ENCODE measurements around the gene LAMTOR2.

LAMTOR2 gene

DNA sequence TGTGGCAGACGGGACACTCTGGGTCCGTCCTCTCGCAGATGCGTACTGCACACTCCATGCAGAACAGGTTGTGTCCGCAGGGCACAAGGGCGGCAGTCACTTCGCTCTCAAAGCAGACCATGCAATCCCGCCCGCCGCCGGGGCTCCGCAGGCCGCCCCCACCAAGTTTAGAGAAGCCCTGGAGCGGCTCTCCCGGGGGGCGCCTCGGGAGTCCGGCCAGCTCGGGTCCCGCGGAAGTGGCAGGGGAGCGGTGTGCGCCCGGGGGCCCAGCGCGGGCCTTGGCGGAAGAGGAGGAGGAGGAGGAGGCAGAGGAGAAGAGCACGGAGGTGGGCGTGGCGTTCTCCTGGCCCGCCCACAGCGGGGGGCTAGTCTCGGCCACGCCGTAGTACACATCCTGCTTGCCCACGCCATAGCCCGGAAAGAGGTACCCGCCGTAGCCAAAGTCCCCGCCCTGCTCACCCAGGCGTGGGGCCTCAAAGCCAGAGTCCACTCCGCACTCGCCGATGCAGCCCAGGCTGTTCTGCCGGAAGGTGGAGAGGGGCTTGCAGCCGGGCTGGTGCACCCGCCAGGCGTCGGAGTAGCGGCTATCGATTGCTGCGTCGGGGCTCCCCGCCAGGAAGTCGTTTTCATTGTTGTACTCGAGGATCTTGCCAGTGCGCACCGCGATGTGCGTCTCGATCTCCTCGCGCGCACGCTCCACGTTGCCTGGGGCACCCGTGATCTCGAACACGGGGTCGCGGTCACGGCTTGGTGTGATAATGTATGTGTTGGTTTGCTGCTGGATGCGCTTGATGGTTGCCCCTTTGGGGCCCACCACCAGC is 22.2 kb downstream of the LAMTOR2 start:
- DNase-seq (ENCODE audit: low read depth), result no peak

GRCh38 chr1:156077430-156077760 is 22.8 kb downstream of the LAMTOR2 start:
- DNase-seq (ENCODE audit: low read depth), result no peak

GRCh38 chr1:156078728-156079127 is 24.1 kb downstream of the LAMTOR2 start:
- DNase-seq (ENCODE audit: low read depth), result no peak

DNA sequence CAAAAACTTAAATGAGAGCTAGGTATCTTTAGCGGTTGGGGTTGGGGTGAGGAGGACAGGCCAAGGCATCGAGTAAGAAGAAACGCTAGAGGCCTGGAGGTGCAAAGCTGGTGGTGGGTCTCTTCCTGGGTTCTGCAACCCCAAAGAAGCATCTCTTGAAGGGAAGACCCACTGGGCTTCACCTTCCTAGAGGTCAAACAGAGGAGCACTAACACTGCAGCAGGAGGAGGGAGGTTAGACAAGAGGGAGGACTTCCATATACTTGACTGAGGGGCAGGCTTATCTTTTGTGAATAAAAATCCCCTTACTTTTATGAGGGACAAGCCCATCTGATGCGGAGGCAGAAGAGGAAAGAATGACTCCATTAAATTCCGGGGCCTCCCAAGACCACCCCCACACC is 25.2 kb downstream of the LAMTOR2 start:
- DNase-seq (ENCODE audit: low read depth), result no peak

DNA sequence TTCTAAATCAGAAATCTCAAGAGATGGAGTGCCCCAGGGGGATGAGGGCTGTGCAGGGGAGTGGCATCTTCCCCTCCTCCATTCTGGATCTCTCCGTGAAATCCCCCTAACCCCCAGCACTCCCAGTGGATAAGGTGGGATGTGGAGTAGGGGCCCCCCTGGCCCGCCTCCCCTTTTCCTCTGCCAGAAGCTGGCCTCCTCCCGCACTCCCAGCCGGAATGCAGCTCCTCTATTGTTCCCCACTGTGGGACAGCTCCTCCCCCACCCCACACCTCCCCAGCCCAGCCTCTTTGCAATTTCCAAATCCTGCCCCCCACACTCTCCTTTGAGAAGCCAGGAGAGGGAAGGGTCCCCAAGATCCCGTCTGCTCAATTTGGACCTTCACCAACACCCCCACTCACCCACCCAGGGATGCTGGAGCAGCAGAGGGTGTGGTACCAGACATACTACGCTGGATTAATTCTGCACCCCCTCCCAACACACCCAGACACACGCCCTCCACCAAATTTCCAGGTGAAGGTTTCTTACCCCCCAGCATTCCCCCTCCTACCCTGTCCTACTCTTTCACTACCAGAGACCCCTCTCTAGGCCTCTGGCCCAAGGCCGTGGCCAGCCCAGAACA is 25.8 kb downstream of the LAMTOR2 start:
- DNase-seq (ENCODE audit: low read depth), result no peak

- DNase-seq (ENCODE audit: low read depth), result no peak
These were observed 26.2 kb downstream of the LAMTOR2 start for GRCh38 chr1:156080863-156081179.

GRCh38 chr1:156081180-156081916 is 26.8 kb downstream of the LAMTOR2 start:
- DNase-seq (ENCODE audit: low read depth), result no peak

DNA sequence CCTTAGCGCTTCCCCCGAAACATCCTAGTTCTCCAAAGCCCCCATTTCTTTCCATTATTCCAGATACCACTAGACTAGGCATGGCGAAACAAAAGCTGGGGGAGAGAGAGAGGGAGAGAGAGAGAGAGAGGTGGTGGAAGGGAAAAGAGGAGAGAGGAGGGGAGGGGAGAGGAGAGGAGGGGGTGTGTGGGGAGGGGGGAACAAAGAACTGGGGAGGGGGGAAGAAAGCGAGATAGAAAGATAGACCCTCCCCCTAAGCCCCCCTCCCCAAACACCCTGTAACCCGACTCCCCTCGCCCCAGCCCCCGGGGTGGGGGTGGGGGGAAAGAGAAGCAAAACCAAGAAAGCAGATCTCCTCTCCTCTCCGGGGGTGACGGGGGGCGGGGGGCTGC is 27.3 kb downstream of the LAMTOR2 start:
- no peak for DNase-seq (ENCODE audit: low read depth)

- peak; percentile 47 for DNase-seq (ENCODE audit: low read depth)
These were observed 27.9 kb downstream of the LAMTOR2 start, which contains the start of gene MEX3A for GRCh38 chr1:156082309-156083091. Gene MEX3A, minus strand, starts transcription at chr1:156082465. Its CDS starts 467 bp downstream, at chr1:156081998.

DNA sequence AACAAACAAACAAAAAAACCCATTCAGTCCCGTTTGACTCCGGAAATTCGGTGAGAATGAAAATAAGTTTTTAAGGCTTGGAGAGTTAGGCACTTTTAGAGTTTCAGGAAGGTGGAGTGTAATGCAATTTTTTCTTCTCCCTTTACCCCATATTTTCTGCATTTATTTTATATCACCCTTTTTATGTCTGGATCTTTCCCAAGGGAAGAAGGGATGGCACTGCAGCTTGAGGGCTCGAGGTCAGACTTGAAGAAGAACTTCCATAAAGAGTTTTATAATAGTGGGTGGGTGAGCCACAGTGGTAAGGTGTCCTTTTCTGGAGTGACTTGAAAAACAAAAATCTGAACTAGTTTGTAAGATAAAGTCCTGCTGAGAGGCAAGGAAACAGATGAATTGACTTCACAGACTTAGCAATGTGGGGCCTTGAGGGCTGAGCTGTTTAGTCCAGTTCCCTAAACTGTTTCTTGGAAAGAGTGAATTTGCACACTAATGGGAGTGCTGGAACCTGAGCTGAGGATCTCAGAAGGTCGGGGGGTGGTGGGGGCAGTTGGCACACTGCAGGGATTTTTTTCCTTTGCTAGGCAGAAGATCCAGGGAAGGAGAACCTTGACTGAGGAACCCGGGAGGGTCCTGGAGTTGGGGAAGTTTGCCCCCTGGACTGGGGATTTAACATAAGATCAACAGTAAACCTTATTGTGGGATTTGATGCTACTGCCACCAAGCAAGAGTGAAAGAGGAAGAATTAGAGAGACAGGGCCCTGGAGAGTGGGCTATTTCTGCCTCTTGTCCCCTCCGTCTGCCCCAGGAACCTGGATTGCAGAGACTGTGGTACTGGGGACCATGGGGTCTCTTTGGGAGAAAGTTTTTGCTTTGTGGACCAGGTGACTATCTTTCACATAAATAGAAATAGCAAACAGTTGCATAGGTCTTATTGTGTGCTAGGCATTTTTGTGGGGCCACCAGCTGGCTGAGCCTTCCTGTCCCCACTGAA is 29.5 kb downstream of the LAMTOR2 start:
- no peak for DNase-seq (ENCODE audit: low read depth)

DNA sequence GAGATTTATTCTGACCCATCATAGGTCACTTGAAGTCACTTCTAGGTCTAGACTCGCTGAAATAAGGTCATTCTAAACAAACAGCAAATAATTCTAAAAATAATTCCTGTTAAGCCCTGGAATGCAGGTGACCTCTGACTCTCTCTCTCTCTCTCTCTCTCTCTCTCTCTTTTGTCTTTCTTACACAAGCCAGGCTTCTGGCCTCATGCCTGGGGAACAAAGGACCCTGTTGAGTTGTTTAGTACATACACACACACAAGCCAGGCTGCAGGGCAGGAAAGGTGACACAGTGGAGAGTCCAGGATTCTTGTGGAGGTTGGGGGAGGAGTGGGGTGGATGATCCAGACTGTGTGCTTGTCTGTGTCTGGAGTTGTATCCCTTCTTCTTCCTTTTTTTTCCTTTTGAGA is 31.7 kb downstream of the LAMTOR2 start:
- no peak for DNase-seq (ENCODE audit: low read depth)

GRCh38 chr1:156089704-156090103 is 35.1 kb downstream of the LAMTOR2 start:
- no peak for DNase-seq (ENCODE audit: low read depth)

DNA sequence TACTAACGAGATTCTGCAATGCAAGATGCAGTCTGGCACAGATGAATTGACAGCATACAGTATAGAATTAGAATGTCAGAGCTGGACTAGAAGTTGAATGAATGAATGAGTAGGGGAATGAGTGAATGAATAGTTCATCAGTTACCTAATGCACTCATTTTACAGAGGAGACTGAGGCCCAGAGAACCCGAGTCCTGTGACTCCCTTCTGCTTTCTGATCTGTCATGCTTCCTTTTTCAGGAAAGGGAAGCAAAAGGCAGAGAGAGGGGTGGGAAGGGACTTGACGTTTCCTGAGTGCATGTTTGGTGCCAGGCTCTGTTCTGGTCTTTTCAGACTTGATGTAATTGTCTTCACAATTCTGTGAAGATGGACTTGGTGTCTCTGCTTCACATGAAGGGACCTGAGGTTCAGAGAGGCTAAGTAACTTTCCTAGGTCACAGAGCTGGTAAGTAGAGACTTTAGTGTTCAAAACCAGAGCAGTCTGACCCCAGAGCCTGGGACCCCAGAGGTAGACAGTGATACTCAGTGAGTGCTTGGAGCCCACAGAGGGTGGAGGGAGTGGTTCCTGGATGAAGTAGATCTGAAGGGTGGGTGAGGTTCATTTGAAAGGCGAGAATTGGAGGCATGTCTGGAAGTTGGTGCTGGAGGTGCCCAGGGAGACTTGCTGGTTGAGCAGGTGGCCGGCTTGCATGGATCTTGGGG is 35.7 kb downstream of the LAMTOR2 start:
- DNase-seq (ENCODE audit: low read depth), result no peak

DNA sequence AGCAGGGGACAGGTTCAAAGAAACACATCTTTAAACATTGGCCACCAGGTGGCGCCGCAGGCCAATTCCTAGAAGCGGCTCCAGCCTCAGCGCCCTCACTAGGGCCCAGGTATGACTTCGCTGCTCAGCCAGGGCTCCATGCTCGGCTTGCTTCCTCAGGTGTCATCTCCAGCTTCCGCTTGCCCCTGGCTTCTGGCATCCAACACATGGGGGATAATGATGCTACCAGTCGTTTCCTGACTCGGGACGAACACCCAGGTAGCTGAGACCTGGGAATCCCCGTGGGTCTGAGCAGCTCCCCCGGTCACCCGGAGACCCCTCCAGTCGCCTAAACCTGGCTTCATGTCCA is 36.2 kb downstream of the LAMTOR2 start:
- DNase-seq (ENCODE audit: low read depth), result peak; percentile 84

- DNase-seq (ENCODE audit: low read depth), result no peak
These were observed 37.0 kb downstream of the LAMTOR2 start for GRCh38 chr1:156091610-156092009.

DNA sequence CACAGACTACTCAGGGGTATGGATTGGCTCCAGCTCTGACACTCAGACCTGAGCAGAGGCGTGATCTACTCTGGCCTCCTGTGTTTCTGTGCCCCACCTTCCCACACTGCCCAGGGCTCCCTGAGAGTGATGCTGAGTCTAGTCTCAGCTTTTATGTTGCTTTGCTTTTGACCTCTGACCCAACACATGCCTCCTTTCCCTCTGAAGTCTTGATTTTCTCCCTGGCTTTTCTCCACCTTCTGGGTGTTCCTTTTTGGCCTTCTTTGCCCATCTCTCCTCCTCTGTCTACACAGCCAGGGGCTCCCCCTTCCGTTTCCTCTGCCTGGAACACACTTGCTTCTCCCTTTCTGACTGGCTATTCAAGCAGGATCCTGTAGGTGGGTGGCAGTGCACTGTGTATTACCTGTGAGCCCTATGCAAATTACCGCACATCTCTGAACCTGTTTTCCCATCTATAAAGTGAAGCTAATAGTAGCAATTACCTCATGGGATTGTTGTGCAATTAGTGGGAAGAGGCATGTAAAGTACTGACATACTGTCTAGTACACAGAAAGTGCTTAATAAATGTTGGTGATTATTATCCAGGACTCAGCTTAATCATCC is 41.4 kb downstream of the LAMTOR2 start:
- no peak for DNase-seq (ENCODE audit: low read depth)

DNA sequence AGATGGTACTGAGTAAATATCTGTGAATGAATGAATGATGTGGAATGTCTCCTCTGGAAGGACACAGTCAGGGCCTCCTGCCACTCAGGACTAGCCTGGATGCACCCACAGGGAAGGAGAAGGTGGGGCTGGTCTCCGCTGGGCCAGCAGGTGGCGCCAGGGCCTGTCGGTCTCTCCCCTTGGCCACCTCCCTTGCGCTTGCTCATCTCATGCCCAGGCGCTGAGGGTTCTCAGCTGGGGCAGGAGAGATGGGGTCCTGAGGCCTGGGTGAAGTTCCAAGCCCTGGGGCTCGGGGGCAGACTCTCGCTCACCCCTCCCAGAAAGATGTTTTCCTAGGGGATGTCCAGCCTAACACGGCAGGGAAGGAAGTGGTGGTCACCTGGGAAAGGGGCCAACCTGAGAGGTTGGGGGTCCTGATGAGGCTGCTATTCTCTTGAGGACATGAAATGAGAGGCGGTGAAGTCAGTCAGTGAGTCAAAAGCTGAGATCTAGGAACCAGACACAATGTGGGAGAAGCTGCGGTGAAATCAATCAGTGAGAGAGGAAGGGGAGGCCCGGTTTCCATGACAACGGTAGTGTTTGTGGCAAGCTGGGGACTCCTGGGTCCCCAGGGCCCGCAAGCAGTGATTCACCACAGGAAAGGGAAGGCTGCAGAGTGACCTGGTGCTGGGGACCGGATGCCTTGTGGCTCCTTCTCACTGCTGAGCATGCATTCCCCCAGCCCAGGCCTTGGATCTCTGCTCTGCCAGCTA is 42.2 kb downstream of the LAMTOR2 start:
- DNase-seq (ENCODE audit: low read depth), result peak; percentile 59

- DNase-seq (ENCODE audit: low read depth), result no peak
These were observed 43.1 kb downstream of the LAMTOR2 start for GRCh38 chr1:156097499-156098178.

- no peak for DNase-seq (ENCODE audit: low read depth)
These were observed 44.2 kb downstream of the LAMTOR2 start for GRCh38 chr1:156098784-156099183.
